GM19023 (cell line): ENCODE measurements around the gene FAM193A.

ENCODE experiments used
- ATAC-seq: cut with Tn5 transposase; IDR thresholded peaks from one replicate; pipeline ENCODE4 v1.9.1; 2021; ENCODE audit warnings: mild to moderate bottlenecking, moderate library complexity; ENCODE audit not compliant: unreplicated experiment

Gene FAM193A

GRCh38 chr4:2688281-2688680, 151.8 kb downstream of the FAM193A start:
- no peak for ATAC-seq

GRCh38 chr4:2688697-2689096, 152.2 kb downstream of the FAM193A start:
- no peak for ATAC-seq

- ATAC-seq = no peak
Observed at GRCh38 chr4:2689114-2689513, 152.7 kb downstream of the FAM193A start.

- peak; percentile 56 for ATAC-seq
Observed at GRCh38 chr4:2689825-2690700, 153.6 kb downstream of the FAM193A start.

GRCh38 chr4:2691313-2691712, 154.9 kb downstream of the FAM193A start:
- ATAC-seq = no peak

- ATAC-seq = no peak
Observed at GRCh38 chr4:2691952-2692435, 155.5 kb downstream of the FAM193A start.

GRCh38 chr4:2694691-2695090, 158.2 kb downstream of the FAM193A start:
- ATAC-seq = no peak

GRCh38 chr4:2695346-2696060, 159.1 kb downstream of the FAM193A start:
- no peak for ATAC-seq

GRCh38 chr4:2696423-2696822, 160.0 kb downstream of the FAM193A start:
- ATAC-seq = peak; percentile 85

GRCh38 chr4:2697995-2698414, 161.6 kb downstream of the FAM193A start:
- no peak for ATAC-seq

- ATAC-seq = no peak
Observed at GRCh38 chr4:2698504-2698903, 162.1 kb downstream of the FAM193A start.

- no peak for ATAC-seq
Observed at GRCh38 chr4:2698951-2699505, 162.6 kb downstream of the FAM193A start.

GRCh38 chr4:2699534-2699933, 163.1 kb downstream of the FAM193A start:
- no peak for ATAC-seq

- ATAC-seq = no peak
Observed at GRCh38 chr4:2700031-2700430, 163.6 kb downstream of the FAM193A start.

GRCh38 chr4:2702361-2702760, 165.9 kb downstream of the FAM193A start:
- no peak for ATAC-seq

GRCh38 chr4:2702770-2703169, 166.3 kb downstream of the FAM193A start:
- no peak for ATAC-seq

GRCh38 chr4:2712261-2712842, 175.9 kb downstream of the FAM193A start:
- ATAC-seq = no peak

- ATAC-seq = no peak
Observed at GRCh38 chr4:2713337-2713736, 176.9 kb downstream of the FAM193A start.

- ATAC-seq = no peak
Observed at GRCh38 chr4:2714061-2714770, 177.8 kb downstream of the FAM193A start.

GRCh38 chr4:2714918-2715317, 178.5 kb downstream of the FAM193A start:
- no peak for ATAC-seq

- no peak for ATAC-seq
Observed at GRCh38 chr4:2715426-2715825, 179.0 kb downstream of the FAM193A start.
